Measurements from ENCODE around the gene TENT5A.

TENT5A gene

DNA sequence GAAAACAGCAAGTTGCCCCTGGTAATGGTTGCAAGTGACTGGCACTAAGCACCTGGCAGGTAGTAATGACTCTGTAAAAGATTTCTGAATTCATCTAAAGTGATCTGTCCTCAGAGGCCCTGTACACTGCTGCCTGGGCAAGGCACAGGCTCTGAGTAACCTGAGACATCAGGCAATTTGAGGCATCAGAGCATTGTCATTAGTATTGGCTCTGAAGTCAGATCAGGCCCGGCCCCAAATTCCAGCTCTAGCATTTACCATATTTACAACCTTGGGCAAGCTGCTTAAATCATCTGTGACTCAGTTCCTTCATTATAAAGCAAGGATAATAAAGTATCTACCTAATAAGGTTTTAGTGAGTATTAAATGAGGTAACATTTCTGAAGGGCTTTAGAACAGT, 17.3 kb upstream of the TENT5A start:
- no peak overlapping the region for H3K27ac ChIP-seq (ENCODE audit: extremely low read depth, low read depth, low read length)
- H3K4me3 ChIP-seq (ENCODE audit: low read depth, low read length), result no peak overlapping the region
- CTCF ChIA-PET, result no interaction called here
- H3K36me3 ChIP-seq (ENCODE audit: control insufficient read depth in 2 of 2, insufficient read depth in 1 of 2, low read length in 2 of 2), result no peaks in the 10 kb centered on the region
- no peaks in the 10 kb centered on the region for H3K9me3 ChIP-seq (ENCODE audit: control insufficient read depth, insufficient read depth, low read depth, low read length)
- POLR2A ChIA-PET, result no interaction called here
- TF ChIP-seq ZNF76 (tag by site-specific recombination; IDR thresholded peaks at IDR 0.05; ENCODE audit: borderline replicate concordance, low read depth) (no peak), ZFP69B (tag by site-specific recombination; IDR thresholded peaks at IDR 0.05) (no peak), ZNF311 (tag by site-specific recombination; IDR thresholded peaks at IDR 0.05; ENCODE audit: borderline replicate concordance) (no peak), ZNF202 (tag by site-specific recombination; IDR thresholded peaks at IDR 0.05; ENCODE audit: borderline replicate concordance) (no peak), ZNF514 (tag by site-specific recombination; IDR thresholded peaks at IDR 0.05) (no peak), ZNF677 (tag by site-specific recombination; IDR thresholded peaks at IDR 0.05) (no peak), ZXDB (tag by site-specific recombination; IDR thresholded peaks at IDR 0.05) (no peak), ZNF37A (tag by site-specific recombination; IDR thresholded peaks at IDR 0.05) (no peak), ZNF777 (tag by site-specific recombination; IDR thresholded peaks at IDR 0.05; ENCODE audit: borderline replicate concordance) (no peak), ZNF341 (tag by site-specific recombination; IDR thresholded peaks at IDR 0.05; ENCODE audit: low read depth) (no peak), ZNF16 (tag by site-specific recombination; IDR thresholded peaks at IDR 0.05; ENCODE audit: low read depth) (no peak), ZNF571 (tag by site-specific recombination; IDR thresholded peaks at IDR 0.05) (no peak), ZNF266 (tag by site-specific recombination; IDR thresholded peaks at IDR 0.05; ENCODE audit: low read depth) (no peak)
- TF ChIP-seq, protein P1, sequence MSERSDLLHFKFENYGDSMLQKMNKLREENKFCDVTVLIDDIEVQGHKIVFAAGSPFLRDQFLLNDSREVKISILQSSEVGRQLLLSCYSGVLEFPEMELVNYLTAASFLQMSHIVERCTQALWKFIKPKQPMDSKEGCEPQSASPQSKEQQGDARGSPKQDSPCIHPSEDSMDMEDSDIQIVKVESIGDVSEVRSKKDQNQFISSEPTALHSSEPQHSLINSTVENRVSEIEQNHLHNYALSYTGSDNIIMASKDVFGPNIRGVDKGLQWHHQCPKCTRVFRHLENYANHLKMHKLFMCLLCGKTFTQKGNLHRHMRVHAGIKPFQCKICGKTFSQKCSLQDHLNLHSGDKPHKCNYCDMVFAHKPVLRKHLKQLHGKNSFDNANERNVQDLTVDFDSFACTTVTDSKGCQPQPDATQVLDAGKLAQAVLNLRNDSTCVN (tag by site-specific recombination; optimal IDR thresholded peaks at IDR 0.05), result no peak
- TF ChIP-seq, protein P2, sequence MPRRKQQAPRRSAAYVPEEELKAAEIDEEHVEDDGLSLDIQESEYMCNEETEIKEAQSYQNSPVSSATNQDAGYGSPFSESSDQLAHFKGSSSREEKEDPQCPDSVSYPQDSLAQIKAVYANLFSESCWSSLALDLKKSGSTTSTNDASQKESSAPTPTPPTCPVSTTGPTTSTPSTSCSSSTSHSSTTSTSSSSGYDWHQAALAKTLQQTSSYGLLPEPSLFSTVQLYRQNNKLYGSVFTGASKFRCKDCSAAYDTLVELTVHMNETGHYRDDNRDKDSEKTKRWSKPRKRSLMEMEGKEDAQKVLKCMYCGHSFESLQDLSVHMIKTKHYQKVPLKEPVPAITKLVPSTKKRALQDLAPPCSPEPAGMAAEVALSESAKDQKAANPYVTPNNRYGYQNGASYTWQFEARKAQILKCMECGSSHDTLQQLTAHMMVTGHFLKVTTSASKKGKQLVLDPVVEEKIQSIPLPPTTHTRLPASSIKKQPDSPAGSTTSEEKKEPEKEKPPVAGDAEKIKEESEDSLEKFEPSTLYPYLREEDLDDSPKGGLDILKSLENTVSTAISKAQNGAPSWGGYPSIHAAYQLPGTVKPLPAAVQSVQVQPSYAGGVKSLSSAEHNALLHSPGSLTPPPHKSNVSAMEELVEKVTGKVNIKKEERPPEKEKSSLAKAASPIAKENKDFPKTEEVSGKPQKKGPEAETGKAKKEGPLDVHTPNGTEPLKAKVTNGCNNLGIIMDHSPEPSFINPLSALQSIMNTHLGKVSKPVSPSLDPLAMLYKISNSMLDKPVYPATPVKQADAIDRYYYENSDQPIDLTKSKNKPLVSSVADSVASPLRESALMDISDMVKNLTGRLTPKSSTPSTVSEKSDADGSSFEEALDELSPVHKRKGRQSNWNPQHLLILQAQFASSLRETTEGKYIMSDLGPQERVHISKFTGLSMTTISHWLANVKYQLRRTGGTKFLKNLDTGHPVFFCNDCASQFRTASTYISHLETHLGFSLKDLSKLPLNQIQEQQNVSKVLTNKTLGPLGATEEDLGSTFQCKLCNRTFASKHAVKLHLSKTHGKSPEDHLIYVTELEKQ (tag by site-specific recombination; IDR thresholded peaks at IDR 0.05; ENCODE audit: borderline replicate concordance), result no peak
- TF ChIP-seq, protein P3, sequence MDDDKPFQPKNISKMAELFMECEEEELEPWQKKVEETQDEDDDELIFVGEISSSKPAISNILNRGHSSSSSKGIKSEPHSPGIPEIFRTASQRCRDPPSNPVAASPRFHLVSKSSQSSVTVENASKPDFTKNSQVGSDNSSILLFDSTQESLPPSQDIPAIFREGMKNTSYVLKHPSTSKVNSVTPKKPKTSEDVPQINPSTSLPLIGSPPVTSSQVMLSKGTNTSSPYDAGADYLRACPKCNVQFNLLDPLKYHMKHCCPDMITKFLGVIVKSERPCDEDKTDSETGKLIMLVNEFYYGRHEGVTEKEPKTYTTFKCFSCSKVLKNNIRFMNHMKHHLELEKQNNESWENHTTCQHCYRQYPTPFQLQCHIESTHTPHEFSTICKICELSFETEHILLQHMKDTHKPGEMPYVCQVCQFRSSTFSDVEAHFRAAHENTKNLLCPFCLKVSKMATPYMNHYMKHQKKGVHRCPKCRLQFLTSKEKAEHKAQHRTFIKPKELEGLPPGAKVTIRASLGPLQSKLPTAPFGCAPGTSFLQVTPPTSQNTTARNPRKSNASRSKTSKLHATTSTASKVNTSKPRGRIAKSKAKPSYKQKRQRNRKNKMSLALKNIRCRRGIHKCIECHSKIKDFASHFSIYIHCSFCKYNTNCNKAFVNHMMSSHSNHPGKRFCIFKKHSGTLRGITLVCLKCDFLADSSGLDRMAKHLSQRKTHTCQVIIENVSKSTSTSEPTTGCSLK (tag by site-specific recombination; IDR thresholded peaks at IDR 0.05), result no peak
- TF ChIP-seq, protein P4, sequence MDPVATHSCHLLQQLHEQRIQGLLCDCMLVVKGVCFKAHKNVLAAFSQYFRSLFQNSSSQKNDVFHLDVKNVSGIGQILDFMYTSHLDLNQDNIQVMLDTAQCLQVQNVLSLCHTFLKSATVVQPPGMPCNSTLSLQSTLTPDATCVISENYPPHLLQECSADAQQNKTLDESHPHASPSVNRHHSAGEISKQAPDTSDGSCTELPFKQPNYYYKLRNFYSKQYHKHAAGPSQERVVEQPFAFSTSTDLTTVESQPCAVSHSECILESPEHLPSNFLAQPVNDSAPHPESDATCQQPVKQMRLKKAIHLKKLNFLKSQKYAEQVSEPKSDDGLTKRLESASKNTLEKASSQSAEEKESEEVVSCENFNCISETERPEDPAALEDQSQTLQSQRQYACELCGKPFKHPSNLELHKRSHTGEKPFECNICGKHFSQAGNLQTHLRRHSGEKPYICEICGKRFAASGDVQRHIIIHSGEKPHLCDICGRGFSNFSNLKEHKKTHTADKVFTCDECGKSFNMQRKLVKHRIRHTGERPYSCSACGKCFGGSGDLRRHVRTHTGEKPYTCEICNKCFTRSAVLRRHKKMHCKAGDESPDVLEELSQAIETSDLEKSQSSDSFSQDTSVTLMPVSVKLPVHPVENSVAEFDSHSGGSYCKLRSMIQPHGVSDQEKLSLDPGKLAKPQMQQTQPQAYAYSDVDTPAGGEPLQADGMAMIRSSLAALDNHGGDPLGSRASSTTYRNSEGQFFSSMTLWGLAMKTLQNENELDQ (tag by site-specific recombination; IDR thresholded peaks at IDR 0.05; ENCODE audit: low read depth), result no peak
- TF ChIP-seq, protein P5, sequence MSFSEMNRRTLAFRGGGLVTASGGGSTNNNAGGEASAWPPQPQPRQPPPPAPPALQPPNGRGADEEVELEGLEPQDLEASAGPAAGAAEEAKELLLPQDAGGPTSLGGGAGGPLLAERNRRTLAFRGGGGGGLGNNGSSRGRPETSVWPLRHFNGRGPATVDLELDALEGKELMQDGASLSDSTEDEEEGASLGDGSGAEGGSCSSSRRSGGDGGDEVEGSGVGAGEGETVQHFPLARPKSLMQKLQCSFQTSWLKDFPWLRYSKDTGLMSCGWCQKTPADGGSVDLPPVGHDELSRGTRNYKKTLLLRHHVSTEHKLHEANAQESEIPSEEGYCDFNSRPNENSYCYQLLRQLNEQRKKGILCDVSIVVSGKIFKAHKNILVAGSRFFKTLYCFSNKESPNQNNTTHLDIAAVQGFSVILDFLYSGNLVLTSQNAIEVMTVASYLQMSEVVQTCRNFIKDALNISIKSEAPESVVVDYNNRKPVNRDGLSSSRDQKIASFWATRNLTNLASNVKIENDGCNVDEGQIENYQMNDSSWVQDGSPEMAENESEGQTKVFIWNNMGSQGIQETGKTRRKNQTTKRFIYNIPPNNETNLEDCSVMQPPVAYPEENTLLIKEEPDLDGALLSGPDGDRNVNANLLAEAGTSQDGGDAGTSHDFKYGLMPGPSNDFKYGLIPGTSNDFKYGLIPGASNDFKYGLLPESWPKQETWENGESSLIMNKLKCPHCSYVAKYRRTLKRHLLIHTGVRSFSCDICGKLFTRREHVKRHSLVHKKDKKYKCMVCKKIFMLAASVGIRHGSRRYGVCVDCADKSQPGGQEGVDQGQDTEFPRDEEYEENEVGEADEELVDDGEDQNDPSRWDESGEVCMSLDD (tag by site-specific recombination; IDR thresholded peaks at IDR 0.05), result no peak
- H3K4me1 ChIP-seq (ENCODE audit: control insufficient read depth, insufficient read depth, low read length), result peaks cover 9% of the 10 kb centered on the region; the same call in 1 of the 2 replicates
